DOHH2 (cell line): Measurements from ENCODE around the gene PTCD3.

Experiments
- EZH2phosphoT487 ChIP-seq: fragments of 200-600 bp; sonication (generic); IDR thresholded peaks from 2 replicates; pipeline ENCODE4 v1.6.1; 2017; ENCODE audit warnings: borderline replicate concordance, mild to moderate bottlenecking, antibody characterized with exemption, low read length, moderate library complexity, mixed read lengths
- TF ChIP-seq, protein P1 (sequence below): fragments of 200-600 bp; sonication (generic); IDR thresholded peaks from one replicate; pipeline ENCODE4 v1.5.1; 2014; ENCODE audit warnings: antibody characterized with exemption, mild to moderate bottlenecking, low read depth, low read length; ENCODE audit not compliant: poor library complexity, severe bottlenecking

DNA sequence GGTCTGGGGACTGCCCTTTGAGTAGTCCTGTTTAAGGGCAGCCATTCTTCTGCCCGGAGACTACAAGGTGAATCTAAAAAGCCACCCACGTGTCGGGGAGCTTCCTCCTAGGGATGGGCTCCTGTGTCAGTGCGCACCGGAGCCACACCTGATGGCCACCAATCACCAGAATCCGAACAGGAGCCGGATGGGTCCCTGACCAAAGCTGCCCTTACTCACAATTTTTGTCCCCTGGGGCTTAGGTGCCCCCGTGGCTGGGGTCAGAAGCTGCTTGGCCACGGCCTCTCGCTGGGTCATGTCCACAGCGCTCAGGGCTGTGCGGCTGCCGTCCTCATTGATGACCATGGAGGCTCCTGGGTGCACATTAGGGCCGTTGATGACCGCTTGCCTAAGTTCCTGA, 31.2 kb upstream of the PTCD3 start:
- TF ChIP-seq, protein P1, sequence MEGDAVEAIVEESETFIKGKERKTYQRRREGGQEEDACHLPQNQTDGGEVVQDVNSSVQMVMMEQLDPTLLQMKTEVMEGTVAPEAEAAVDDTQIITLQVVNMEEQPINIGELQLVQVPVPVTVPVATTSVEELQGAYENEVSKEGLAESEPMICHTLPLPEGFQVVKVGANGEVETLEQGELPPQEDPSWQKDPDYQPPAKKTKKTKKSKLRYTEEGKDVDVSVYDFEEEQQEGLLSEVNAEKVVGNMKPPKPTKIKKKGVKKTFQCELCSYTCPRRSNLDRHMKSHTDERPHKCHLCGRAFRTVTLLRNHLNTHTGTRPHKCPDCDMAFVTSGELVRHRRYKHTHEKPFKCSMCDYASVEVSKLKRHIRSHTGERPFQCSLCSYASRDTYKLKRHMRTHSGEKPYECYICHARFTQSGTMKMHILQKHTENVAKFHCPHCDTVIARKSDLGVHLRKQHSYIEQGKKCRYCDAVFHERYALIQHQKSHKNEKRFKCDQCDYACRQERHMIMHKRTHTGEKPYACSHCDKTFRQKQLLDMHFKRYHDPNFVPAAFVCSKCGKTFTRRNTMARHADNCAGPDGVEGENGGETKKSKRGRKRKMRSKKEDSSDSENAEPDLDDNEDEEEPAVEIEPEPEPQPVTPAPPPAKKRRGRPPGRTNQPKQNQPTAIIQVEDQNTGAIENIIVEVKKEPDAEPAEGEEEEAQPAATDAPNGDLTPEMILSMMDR = no peak
- no peak for TF ChIP-seq EZH2phosphoT487
